H9 (cell line): ENCODE measurements around the gene RELL1. TPM values are rescaled to one million over a fixed set of nuclear protein-coding genes. Genes with fewer than 3 reads are reported as not detected.

Experiments used
- DNase-seq: peaks from one replicate; pipeline ENCODE4 v3.0.0-alpha.2; 2017
- H2AFZ ChIP-seq: one replicate; pipeline ENCODE4 v1.6.1; 2013; ENCODE audit warnings: mild to moderate bottlenecking, low read length, control low read depth, moderate library complexity
- H2AK5ac ChIP-seq: 2 replicates; pipeline ENCODE4 v1.6.1; 2013; ENCODE audit warnings: low read length, control low read depth, mixed read lengths; ENCODE audit not compliant: insufficient read length
- H2BK120ac ChIP-seq: one replicate; pipeline ENCODE4 v1.6.1; 2013; ENCODE audit warnings: low read depth, mild to moderate bottlenecking, low read length, control low read depth, inconsistent platforms; ENCODE audit not compliant: poor library complexity, severe bottlenecking
- H2BK12ac ChIP-seq: 2 replicates; pipeline ENCODE4 v1.6.1; 2013; ENCODE audit warnings: low read length, control low read depth, mixed read lengths, low read depth; ENCODE audit not compliant: insufficient read length
- H2BK15ac ChIP-seq: 2 replicates; pipeline ENCODE4 v1.6.1; 2013; ENCODE audit warnings: low read depth, low read length, control low read depth
- H2BK20ac ChIP-seq: one replicate; pipeline ENCODE4 v1.6.1; 2013; ENCODE audit warnings: low read depth, mild to moderate bottlenecking, low read length, control low read depth, inconsistent platforms; ENCODE audit not compliant: poor library complexity, severe bottlenecking
- H2BK5ac ChIP-seq: 2 replicates; pipeline ENCODE4 v1.6.1; 2013; ENCODE audit warnings: low read length, control low read depth, mixed read lengths; ENCODE audit not compliant: insufficient read length
- H3K14ac ChIP-seq: 2 replicates; pipeline ENCODE4 v1.6.1; 2013; ENCODE audit warnings: low read length, control low read depth; ENCODE audit not compliant: insufficient read depth
- H3K18ac ChIP-seq: 2 replicates; pipeline ENCODE4 v1.6.1; 2013; ENCODE audit warnings: low read depth, mild to moderate bottlenecking, mixed read lengths, low read length, control low read depth; ENCODE audit not compliant: insufficient read length
- H3K23ac ChIP-seq: 2 replicates; pipeline ENCODE4 v1.6.1; 2013; ENCODE audit warnings: low read length, control low read depth, mixed read lengths, low read depth; ENCODE audit not compliant: insufficient read length
- H3K23me2 ChIP-seq: 2 replicates; pipeline ENCODE4 v1.6.1; 2013; ENCODE audit warnings: low read depth, mild to moderate bottlenecking, mixed read lengths, low read length, control low read depth; ENCODE audit not compliant: insufficient read length, poor library complexity, severe bottlenecking
- H3K27ac ChIP-seq: 2 replicates; pipeline ENCODE4 v1.5.1; 2013; ENCODE audit warnings: low read length, control low read depth, mixed read lengths, low read depth; ENCODE audit not compliant: insufficient read length
- H3K27me3 ChIP-seq: 2 replicates; pipeline ENCODE4 v1.6.1; 2013; ENCODE audit warnings: low read length, control low read depth, inconsistent platforms; ENCODE audit not compliant: insufficient read depth
- H3K4ac ChIP-seq: 2 replicates; pipeline ENCODE4 v1.6.1; 2013; ENCODE audit warnings: low read depth, mild to moderate bottlenecking, control low read depth, inconsistent platforms, low read length, moderate library complexity
- H3K4me1 ChIP-seq: 2 replicates; pipeline ENCODE4 v1.6.1; 2013; ENCODE audit warnings: low read length, control low read depth, inconsistent platforms; ENCODE audit not compliant: insufficient read depth
- H3K4me2 ChIP-seq: 2 replicates; pipeline ENCODE4 v1.6.1; 2013; ENCODE audit warnings: low read length, control low read depth, mixed read lengths; ENCODE audit not compliant: insufficient read length, insufficient read depth
- H3K56ac ChIP-seq: 2 replicates; pipeline ENCODE4 v1.6.1; 2013; ENCODE audit warnings: low read depth, mild to moderate bottlenecking, mixed read lengths, low read length, control low read depth; ENCODE audit not compliant: insufficient read length
- H3K79me1 ChIP-seq: 2 replicates; pipeline ENCODE4 v1.6.1; 2013; ENCODE audit warnings: low read depth, mild to moderate bottlenecking, moderate library complexity, low read length, control low read depth, inconsistent platforms; ENCODE audit not compliant: insufficient read depth, poor library complexity, severe bottlenecking
- H3K79me2 ChIP-seq: 2 replicates; pipeline ENCODE4 v1.6.1; 2013; ENCODE audit warnings: low read length, control low read depth, inconsistent platforms; ENCODE audit not compliant: insufficient read depth
- H3K9ac ChIP-seq: 2 replicates; pipeline ENCODE4 v1.6.1; 2013; ENCODE audit warnings: low read length, control low read depth, mixed read lengths; ENCODE audit not compliant: insufficient read length; ENCODE audit errors: extremely low read depth
- H3K9me3 ChIP-seq: one replicate; pipeline ENCODE4 v1.6.1; 2013; ENCODE audit warnings: low read depth, low read length, inconsistent platforms; ENCODE audit not compliant: control insufficient read depth
- H3T11ph ChIP-seq: one replicate; pipeline ENCODE4 v1.6.1; 2013; ENCODE audit warnings: mild to moderate bottlenecking, low read length, control low read depth, inconsistent platforms
- H4K20me1 ChIP-seq: one replicate; pipeline ENCODE4 v1.6.1; 2013; ENCODE audit not compliant: control insufficient read depth, insufficient read length, insufficient read depth
- H4K5ac ChIP-seq: 2 replicates; pipeline ENCODE4 v1.6.1; 2013; ENCODE audit warnings: low read depth, mild to moderate bottlenecking, mixed read lengths, low read length, control low read depth; ENCODE audit not compliant: insufficient read length
- H4K8ac ChIP-seq: replicated peaks from 2 replicates; pipeline ENCODE4 v1.6.1; 2013; ENCODE audit warnings: low read length, control low read depth, mixed read lengths, low read depth; ENCODE audit not compliant: insufficient read length
- H4K91ac ChIP-seq: 2 replicates; pipeline ENCODE4 v1.6.1; 2013; ENCODE audit warnings: low read depth, mild to moderate bottlenecking, moderate library complexity, mixed read lengths, low read length, control low read depth; ENCODE audit not compliant: insufficient read length
- H3K27ac Mint-ChIP-seq, 3 experiments: 2 replicates in 2 of 3; 3 replicates in 1 of 3; pipeline ENCODE4 v1.8.0; 2020 to 2021; ENCODE audit warnings: mixed read lengths in 3 of 3, mild to moderate bottlenecking in 1 of 3, moderate library complexity in 1 of 3
- H3K27me3 Mint-ChIP-seq: 2 replicates; pipeline ENCODE4 v1.8.0; 2021; ENCODE audit warnings: low read depth, mild to moderate bottlenecking, moderate library complexity, mixed read lengths
- H3K36me3 Mint-ChIP-seq, 3 experiments: 2 replicates in 2 of 3; 3 replicates in 1 of 3; pipeline ENCODE4 v1.8.0; 2020 to 2021; ENCODE audit warnings: low read depth in 3 of 3, mixed read lengths in 3 of 3; ENCODE audit not compliant: insufficient read depth in 1 of 3
- H3K4me1 Mint-ChIP-seq, 2 experiments: 2 replicates each; pipeline ENCODE4 v1.8.0; 2020; ENCODE audit warnings: mixed read lengths in 2 of 2
- H3K4me3 Mint-ChIP-seq, 2 experiments: 2 replicates in 1 of 2; 3 replicates in 1 of 2; pipeline ENCODE4 v1.8.0; 2020 to 2021; ENCODE audit warnings: mild to moderate bottlenecking in 2 of 2, mixed read lengths in 2 of 2, moderate library complexity in 1 of 2
- H3K9me3 Mint-ChIP-seq, 2 experiments: 2 replicates in 1 of 2; 3 replicates in 1 of 2; pipeline ENCODE4 v1.8.0; 2020; ENCODE audit warnings: mild to moderate bottlenecking in 2 of 2, mixed read lengths in 2 of 2, moderate library complexity in 1 of 2
- CTCF ChIP-seq: fragments of 200-600 bp; sonication (generic); conservative IDR thresholded peaks from 3 replicates; pipeline ENCODE4 v1.8.0; 2021; ENCODE audit warnings: antibody characterized with exemption, mild to moderate bottlenecking
- WGBS: extraction: QIAGEN DNeasy Blood & Tissue Kit; methylation state at CpG from one replicate; pipeline ENCODE4 v1.1.7; 2013; ENCODE audit warnings: missing lambda C conversion rate, low lambda C conversion rate, mixed read lengths; ENCODE audit not compliant: insufficient read length; ENCODE audit errors: extremely low coverage; 5-methylcytosine and 5-hydroxymethylcytosine counted together
- total RNA-seq: library from RNA; stranded (reverse); gene quantifications from 2 replicates; pipeline ENCODE4 v1.2.1, GENCODE V29; 2021

Gene RELL1
- total RNA-seq, 1 experiment from 2014 or later: 10.8 TPM

GRCh38 chr4:37615720-37616063, 70.5 kb downstream of the RELL1 start:
- no peak overlapping the region for H3K27ac ChIP-seq
- H3K36me3 Mint-ChIP-seq: peaks cover 0 to 8% (median 5%) of the 10 kb centered on the region in 3 experiments; a peak in 4 of 7 replicates
- no peaks in the 10 kb centered on the region for H3K27me3 Mint-ChIP-seq
- no peak overlapping the region for H4K5ac ChIP-seq
- H2AK5ac ChIP-seq: no peak overlapping the region
- no peak overlapping the region for H3K18ac ChIP-seq
- H3K4me3 Mint-ChIP-seq: no peak overlapping the region
- no peak overlapping the region for H3K23ac ChIP-seq
- no peaks in the 10 kb centered on the region for H3K9me3 Mint-ChIP-seq
- H3K9ac ChIP-seq: no peak overlapping the region
- H2AFZ ChIP-seq: no peak overlapping the region
- H3K56ac ChIP-seq: no peak overlapping the region
- no peak overlapping the region for H3K14ac ChIP-seq
- no peak overlapping the region for H4K91ac ChIP-seq
- no peak overlapping the region for H2BK5ac ChIP-seq
- H2BK12ac ChIP-seq: no peak overlapping the region
- no peaks in the 10 kb centered on the region for H3K23me2 ChIP-seq
- H3K9me3 ChIP-seq: no peaks in the 10 kb centered on the region
- H2BK20ac ChIP-seq: no peak overlapping the region
- no CpG with 5 or more reads among the region's 3 CpGs for WGBS
- no peaks in the 10 kb centered on the region for H3K4me1 ChIP-seq
- H4K20me1 ChIP-seq: no peaks in the 10 kb centered on the region
- TF ChIP-seq CTCF: no peak
- H2BK15ac ChIP-seq: no peak overlapping the region
- H3K4me1 Mint-ChIP-seq: peaks cover 6% of the 10 kb centered on the region in 2 experiments
- H3K27ac Mint-ChIP-seq: no peak overlapping the region
- no peaks in the 10 kb centered on the region for H3K27me3 ChIP-seq
- no peak overlapping the region for H2BK120ac ChIP-seq
- no peaks in the 10 kb centered on the region for H3K79me2 ChIP-seq
- H3K4ac ChIP-seq: no peak overlapping the region
- H3T11ph ChIP-seq: no peak overlapping the region
- no peaks in the 10 kb centered on the region for H3K79me1 ChIP-seq
- no peak overlapping the region for H3K4me2 ChIP-seq
- no peak overlapping the region for H4K8ac ChIP-seq
- DNase-seq: no peak
